Ecto neural progenitor cell (in vitro differentiated cells): ENCODE data around the gene DPF3.
A peak's percentile ranks its signal among the peaks of the same experiment; 100 is the strongest.

Source experiments
- DNase-seq: peaks from one replicate; pipeline ENCODE4 v3.0.0-alpha.2; 2018; ENCODE audit warnings: low spot score

DPF3 gene

GRCh38 chr14:72904840-72905561 is 11.1 kb upstream of the DPF3 start:
- DNase-seq = peak; percentile 70

GRCh38 chr14:72904218-72904617 is 10.3 kb upstream of the DPF3 start:
- DNase-seq = no peak

GRCh38 chr14:72903716-72904115 is 9.8 kb upstream of the DPF3 start:
- DNase-seq = no peak

- no peak for DNase-seq
Observed at GRCh38 chr14:72902801-72903530, 9.1 kb upstream of the DPF3 start.

- DNase-seq = no peak
Observed at GRCh38 chr14:72901361-72901760, 7.5 kb upstream of the DPF3 start.

- no peak for DNase-seq
Observed at GRCh38 chr14:72898448-72898847, 4.5 kb upstream of the DPF3 start.

GRCh38 chr14:72894623-72895378 is 900 bp upstream of the DPF3 start:
- peak; percentile 64 for DNase-seq

- no peak for DNase-seq
Observed at GRCh38 chr14:72894323-72894622, 372 bp upstream of the DPF3 start.

GRCh38 chr14:72892879-72893635 is 844 bp downstream of the DPF3 start:
- peak; percentile 70 for DNase-seq

GRCh38 chr14:72892103-72892878 is 1.6 kb downstream of the DPF3 start:
- peak; percentile 62 for DNase-seq

- DNase-seq = no peak
Observed at GRCh38 chr14:72891666-72892102, 2.2 kb downstream of the DPF3 start.

- no peak for DNase-seq
Observed at GRCh38 chr14:72889366-72889765, 4.5 kb downstream of the DPF3 start.

GRCh38 chr14:72888636-72889201 is 5.2 kb downstream of the DPF3 start:
- no peak for DNase-seq

GRCh38 chr14:72888192-72888591 is 5.7 kb downstream of the DPF3 start:
- no peak for DNase-seq

- no peak for DNase-seq
Observed at GRCh38 chr14:72887514-72887913, 6.4 kb downstream of the DPF3 start.

GRCh38 chr14:72884386-72884785 is 9.5 kb downstream of the DPF3 start:
- DNase-seq = no peak

GRCh38 chr14:72883961-72884360 is 9.9 kb downstream of the DPF3 start:
- no peak for DNase-seq

GRCh38 chr14:72883109-72883508 is 10.8 kb downstream of the DPF3 start:
- DNase-seq = no peak

- DNase-seq = no peak
Observed at GRCh38 chr14:72882463-72882862, 11.4 kb downstream of the DPF3 start.

- DNase-seq = no peak
Observed at GRCh38 chr14:72882047-72882446, 11.9 kb downstream of the DPF3 start.

GRCh38 chr14:72881543-72881942 is 12.4 kb downstream of the DPF3 start:
- no peak for DNase-seq
